ENCODE measurements around the gene ZNF230.

ZNF230 gene

DNA sequence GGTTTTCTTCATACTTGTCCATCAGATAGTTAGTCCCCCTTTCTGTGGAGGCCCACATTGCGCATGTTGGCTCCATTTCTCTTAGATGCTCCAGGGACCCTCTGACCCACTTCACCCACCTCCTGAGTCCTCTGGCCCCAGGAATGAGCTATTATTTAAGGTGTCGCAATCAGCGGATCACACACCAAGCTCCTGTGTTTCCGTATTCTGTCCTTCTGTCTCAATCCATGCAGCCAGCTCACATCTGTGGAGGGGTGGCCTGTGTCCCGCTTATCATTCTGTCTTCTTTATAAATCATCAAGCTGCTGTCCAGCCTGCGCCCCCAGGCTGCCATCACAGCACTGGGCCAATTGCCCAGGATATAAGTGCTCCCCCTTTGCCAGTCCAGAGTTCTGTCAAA is 4.7 kb downstream of the ZNF230 start:
- no peak for DNase-seq (ENCODE audit: insufficient read length, low spot score)
- FAIRE-seq: no peak
- no peak for TF ChIP-seq POLR2A (IDR thresholded peaks at IDR 0.05; ENCODE audit: low read depth, low read length)

DNA sequence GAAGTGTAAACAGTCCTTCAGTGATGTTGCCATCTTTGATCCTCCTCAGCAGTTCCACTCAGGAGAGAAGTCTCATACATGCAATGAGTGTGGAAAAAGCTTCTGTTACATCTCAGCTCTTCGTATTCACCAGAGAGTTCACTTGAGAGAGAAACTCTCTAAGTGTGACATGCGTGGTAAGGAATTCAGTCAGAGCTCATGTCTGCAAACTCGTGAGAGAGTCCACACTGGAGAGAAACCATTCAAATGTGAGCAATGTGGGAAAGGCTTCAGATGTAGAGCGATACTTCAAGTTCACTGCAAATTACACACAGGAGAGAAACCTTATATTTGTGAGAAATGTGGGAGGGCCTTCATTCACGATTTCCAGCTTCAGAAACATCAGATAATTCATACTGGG is 7.7 kb downstream of the ZNF230 start:
- TF ChIP-seq POLR2A (IDR thresholded peaks at IDR 0.05; ENCODE audit: low read depth, low read length): no peak
- FAIRE-seq: no peak
- no peak for DNase-seq (ENCODE audit: insufficient read length, low spot score)

DNA sequence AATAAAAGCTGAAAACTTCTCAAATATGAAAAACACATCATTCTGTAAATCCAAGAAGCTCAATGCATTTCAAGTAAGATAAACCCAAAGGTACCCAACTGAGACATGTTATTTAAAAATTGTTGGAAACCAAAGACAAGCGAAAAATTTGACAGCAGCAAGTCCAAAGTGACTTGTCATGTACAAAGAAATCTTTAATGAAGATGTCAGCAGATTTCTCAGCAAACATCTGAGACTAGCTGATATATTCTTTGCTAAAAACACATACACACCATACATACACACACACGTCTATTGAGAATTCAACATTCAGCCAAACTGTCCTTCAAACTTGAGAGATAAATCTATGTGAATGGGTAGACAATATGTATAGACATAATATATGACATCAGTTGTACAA is 16.7 kb downstream of the ZNF230 start:
- FAIRE-seq: no peak
- no peak for DNase-seq (ENCODE audit: insufficient read length, low spot score)
- no peak for TF ChIP-seq POLR2A (IDR thresholded peaks at IDR 0.05; ENCODE audit: low read depth, low read length)

DNA sequence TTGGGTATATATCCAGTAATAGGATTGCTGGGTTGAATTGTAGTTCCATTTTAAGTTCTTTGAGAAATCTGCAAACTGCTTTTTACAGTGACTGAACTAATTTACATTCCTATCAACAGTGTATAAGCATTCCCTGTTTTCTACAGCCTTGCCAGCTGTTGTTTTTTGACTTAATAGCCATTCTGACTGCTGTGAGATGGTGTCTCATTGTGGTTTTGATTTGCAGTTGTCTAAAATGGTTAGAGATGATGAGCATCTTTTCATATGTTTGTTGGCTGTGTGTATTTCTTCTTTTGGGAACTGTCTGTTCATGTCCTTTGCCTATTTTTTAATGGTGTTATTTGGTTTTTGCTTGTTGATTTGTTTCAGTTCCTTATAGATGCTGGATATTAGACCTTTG is 18.5 kb downstream of the ZNF230 start:
- DNase-seq (ENCODE audit: insufficient read length, low spot score) (no peak), FAIRE-seq (no peak)
- TF ChIP-seq POLR2A (IDR thresholded peaks at IDR 0.05; ENCODE audit: low read depth, low read length): no peak

DNA sequence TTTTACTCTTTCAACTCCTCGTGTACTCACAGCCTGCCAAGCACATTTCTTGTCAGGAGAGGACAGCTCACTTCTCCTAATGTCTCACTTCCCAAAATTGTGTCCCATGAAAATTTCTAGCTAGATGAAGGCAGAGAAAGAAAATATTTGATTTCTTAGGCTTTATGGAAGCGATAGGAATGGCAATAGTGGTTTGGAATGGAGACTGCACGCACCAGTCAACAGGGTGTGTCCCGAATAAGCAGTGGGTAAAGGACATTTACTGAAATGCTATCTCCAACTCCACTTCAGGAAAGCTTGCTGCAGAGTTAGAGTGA is 22.1 kb downstream of the ZNF230 start:
- TF ChIP-seq POLR2A (IDR thresholded peaks at IDR 0.05; ENCODE audit: low read depth, low read length): no peak
- peak; percentile 82 for FAIRE-seq
- no peak for DNase-seq (ENCODE audit: insufficient read length, low spot score)

DNA sequence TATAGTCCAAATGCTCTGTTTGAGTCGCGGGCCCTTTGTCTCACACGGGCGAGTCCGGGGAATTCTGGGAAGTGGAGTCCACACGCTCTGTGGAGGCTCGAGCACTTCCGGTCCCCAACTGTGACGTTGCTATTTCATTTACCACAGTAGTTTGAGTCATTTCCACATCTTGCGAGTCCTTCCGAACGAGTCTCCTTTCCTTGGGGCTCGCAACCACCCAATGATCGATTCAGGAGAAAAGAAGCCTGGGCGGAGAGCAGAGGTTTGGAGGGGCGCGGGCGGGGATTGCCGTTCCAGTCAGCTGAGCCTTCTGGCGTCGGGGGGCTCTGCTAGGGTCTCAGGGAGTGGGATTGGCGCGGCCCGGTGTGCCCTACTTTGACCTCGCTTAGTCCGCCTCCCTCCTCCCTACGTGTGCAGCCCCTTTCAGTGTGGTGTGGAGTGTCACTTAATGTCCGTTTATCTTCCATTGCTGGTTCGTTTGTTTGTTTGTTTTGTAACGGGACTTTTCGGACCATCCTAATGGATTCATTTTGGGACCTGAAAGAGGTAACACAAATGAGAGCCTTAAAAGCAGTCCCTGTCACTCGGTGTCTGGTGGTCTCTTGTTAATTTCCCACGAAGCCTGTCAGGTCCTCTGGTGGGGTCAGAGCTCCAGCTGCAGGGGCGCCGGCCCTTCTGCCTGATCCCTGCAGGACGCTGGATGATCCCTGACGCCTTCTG is 22.6 kb downstream of the ZNF230 start, which contains the start of gene ZNF222:
Gene ZNF222 (plus strand): TSS at position 163 of the 720 bp plus-strand sequence. CDS start 58 bp downstream, at position 221.
- FAIRE-seq: peak; percentile 27

DNA sequence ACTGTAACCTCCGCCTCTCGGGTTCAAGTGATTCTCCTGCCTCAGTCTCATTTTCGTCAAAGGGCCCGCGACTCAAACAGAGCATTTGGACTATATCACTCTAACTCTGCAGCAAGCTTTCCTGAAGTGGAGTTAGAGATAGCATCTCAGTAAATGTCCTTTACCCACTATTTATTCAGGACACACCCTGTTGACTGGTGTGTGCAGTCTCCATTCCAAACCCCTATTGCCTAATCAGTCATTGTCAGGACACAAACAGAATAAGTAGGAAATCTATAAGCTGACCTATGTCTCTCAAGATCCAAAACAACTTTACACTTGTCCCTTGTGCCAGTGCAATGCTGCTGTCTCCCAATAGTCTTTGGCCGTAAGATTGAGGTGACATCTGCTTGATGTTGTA is 23.9 kb downstream of the ZNF230 start:
- no peak for FAIRE-seq

More for the DNA sequence above, 22.6 kb downstream of the ZNF230 start, which contains the start of gene ZNF222:
- 0 out of 2 replicates have a peak, but pooled peaks have one; percentile 41 for TF ChIP-seq POLR2A (IDR thresholded peaks at IDR 0.05; ENCODE audit: low read depth, low read length)
- peak; percentile 72 for DNase-seq (ENCODE audit: insufficient read length, low spot score)

DNA sequence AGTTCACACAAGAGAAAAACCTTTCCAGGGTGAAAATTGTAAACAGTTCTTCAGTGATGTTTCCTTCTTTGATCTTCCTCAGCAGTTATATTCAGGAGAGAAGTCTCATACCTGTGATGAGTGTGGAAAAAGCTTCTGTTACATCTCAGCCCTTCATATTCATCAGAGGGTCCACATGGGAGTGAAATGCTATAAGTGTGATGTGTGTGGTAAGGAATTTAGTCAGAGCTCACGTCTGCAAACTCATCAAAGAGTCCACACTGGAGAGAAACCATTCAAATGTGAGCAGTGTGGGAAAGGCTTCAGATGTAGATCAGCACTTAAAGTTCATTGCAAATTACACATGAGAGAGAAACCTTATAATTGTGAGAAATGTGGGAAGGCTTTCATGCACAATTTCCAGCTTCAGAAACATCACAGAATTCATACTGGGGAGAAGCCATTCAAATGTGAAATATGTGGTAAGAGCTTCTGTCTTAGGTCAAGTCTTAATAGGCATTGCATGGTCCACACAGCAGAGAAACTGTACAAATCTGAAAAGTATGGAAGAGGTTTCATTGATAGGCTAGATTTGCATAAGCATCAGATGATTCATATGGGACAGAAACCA is 29.3 kb downstream of the ZNF230 start:
- no peak for DNase-seq (ENCODE audit: insufficient read length, low spot score)
- no peak for FAIRE-seq
- TF ChIP-seq POLR2A (IDR thresholded peaks at IDR 0.05; ENCODE audit: low read depth, low read length): no peak

More for the DNA sequence above, 23.9 kb downstream of the ZNF230 start:
- DNase-seq (ENCODE audit: insufficient read length, low spot score): no peak
- no peak for TF ChIP-seq POLR2A (IDR thresholded peaks at IDR 0.05; ENCODE audit: low read depth, low read length)

DNA sequence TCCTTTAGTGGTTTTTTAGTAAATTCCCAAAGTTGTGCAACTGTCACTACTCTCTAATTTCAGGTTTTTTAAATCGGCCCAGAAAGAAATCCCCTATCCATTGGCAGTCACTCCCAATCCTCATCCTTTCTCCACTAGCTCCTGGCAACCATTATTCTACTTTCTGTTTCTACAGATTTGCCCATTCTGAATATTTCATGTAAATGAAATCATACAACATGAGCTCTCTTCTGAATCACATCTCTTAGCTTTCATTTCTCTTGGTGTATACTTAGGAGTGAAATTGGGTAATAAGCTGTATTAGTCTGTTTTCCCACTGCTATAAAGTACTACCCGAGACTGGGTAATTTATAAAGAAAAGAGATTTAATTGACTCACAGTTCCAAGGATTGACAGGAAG is 39.4 kb downstream of the ZNF230 start:
- no peak for TF ChIP-seq POLR2A (IDR thresholded peaks at IDR 0.05; ENCODE audit: low read depth, low read length)
- no peak for FAIRE-seq
- DNase-seq (ENCODE audit: insufficient read length, low spot score): no peak

DNA sequence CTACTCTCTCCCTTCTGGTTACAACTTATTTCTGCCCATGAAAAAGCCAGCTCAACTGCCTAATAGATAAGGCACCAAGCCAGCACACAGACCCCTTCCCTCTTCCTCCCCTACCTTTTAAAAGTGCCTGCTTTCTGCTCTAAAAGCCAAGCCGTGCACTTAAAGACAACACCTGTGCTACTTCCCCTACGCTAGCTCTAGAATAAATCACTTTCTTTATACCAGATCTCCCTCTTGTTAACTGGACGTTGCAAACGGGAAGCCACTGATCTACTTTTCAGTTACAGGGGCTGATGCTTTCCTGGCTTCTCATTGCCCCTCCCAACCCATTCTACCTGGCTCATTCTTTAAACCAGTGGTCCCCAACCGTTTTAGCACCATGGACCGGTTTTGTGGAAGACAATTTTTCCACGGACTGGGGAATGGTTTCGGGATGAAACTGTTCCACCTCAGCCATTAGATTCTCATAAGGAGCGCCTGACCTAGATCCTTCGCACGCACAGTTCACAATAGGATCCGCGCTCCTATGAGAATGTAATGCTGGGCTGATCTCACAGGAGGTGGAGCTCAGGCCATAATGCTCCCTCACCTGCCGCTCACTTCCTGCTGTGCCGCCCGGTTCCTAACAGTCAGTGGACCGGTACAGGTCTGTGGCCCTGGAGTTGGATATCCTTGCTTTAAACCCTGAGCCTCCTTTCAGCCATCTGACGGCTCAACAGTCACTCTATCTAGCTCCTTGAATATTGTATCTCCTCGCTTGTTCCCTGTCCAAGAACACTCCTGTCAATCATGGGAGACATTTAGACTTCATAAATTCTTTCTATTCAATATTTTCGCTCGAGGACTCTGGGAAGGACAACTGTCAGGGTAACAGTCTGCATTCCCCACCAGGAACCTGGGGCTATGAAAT is 48.2 kb downstream of the ZNF230 start:
- DNase-seq (ENCODE audit: insufficient read length, low spot score): no peak
- no peak for FAIRE-seq
- no peak for TF ChIP-seq POLR2A (IDR thresholded peaks at IDR 0.05; ENCODE audit: low read depth, low read length)

DNA sequence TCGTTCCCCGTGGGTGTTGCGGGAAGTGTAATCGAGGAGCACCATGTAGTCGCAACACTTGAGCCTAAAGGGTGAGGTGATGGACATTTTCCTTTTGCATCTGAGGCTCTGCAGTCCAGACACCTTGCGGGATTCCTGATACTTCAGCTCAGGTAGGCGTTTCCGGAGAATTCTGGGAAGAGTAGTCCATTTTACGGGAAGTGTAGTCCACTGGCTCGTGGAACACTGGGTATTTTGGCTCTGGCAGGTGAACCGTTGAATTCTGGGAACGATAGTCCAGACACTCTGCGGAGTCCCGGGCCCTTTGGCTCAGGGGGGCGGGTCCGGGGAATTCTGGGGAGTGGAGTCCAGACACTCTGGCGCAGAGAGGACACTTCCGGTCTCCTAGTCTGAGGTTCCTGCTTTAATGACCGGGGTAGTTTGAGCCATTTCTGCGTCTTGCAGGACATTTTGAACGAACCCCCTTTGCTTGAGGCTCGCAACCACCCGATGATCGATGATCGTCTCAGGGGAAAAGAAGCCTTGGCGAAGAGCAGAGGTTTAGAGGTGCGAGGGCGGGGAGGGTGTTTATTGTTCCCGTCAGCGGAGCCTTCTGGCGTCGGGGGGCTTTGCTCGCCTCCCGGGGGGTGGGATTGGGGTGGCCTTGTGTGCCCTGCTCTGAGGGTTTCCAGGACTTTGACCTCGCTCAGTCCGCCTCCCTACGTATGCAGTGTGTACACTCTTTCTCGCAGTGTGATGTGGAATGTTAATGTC is 49.1 kb downstream of the ZNF230 start, which contains the start of gene ZNF223:
Gene ZNF223 (plus strand): TSS at position 387 of the 753 bp plus-strand sequence. CDS start 3,141 bp downstream, outside the sequence.
- no peak for TF ChIP-seq POLR2A (IDR thresholded peaks at IDR 0.05; ENCODE audit: low read depth, low read length)
- peak; percentile 88 for FAIRE-seq
- peak; percentile 74 for DNase-seq (ENCODE audit: insufficient read length, low spot score)

DNA sequence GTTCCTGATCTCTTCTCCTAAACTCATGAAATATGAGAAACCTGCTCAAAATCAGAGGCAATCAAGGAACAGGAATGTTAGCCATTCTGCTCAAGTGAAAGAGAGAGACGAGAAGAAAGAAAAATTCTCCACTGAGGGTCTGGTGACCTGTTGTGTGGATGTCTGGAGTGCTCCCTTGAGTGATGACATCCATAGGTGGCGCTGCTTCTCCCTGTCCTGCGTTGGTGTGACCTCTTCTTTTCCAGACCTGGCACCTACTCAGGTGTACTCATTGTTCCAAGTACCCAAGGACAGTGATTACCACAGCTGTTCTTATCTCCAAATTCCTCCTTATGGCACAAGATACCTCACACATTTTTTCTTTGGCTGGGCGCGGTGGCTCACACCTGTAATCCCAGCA is 53.1 kb downstream of the ZNF230 start:
- TF ChIP-seq POLR2A (IDR thresholded peaks at IDR 0.05; ENCODE audit: low read depth, low read length): no peak
- FAIRE-seq (no peak), DNase-seq (ENCODE audit: insufficient read length, low spot score) (no peak)

DNA sequence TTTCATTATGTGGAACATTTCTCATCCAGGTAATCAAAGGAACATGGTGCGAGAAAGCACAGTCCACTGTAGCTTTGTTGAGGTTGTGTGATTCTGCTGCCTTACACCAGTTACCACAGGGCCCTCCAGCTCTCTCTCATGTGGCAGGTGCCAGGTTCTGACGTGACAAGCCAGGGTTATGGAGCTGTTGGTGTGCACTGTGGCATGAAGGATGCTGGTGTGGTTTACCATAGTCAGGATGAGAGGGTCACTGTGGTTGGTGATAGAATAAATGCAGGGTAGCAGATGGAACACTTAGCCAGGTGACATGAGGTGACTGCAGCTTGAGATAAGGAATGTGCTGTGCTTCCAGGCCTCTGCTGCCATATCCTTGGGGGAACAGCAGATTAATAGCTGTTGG is 56.5 kb downstream of the ZNF230 start:
- no peak for TF ChIP-seq POLR2A (IDR thresholded peaks at IDR 0.05; ENCODE audit: low read depth, low read length)
- no peak for FAIRE-seq
- no peak for DNase-seq (ENCODE audit: insufficient read length, low spot score)

All from H54 (cell line).